GOT3 (cell line): ENCODE measurements around the gene IL27RA.
"Not testable (repeated sequence)": the region's sequence is repeated elsewhere in the genome, so short reads cannot be mapped to it uniquely, and the experiment has no call there.

ENCODE experiments used
- DNase-seq: peaks from one replicate; lab custom pipeline; 2025; ENCODE audit warnings: mixed read lengths; lab: John Stamatoyannopoulos, UW

IL27RA gene

DNA sequence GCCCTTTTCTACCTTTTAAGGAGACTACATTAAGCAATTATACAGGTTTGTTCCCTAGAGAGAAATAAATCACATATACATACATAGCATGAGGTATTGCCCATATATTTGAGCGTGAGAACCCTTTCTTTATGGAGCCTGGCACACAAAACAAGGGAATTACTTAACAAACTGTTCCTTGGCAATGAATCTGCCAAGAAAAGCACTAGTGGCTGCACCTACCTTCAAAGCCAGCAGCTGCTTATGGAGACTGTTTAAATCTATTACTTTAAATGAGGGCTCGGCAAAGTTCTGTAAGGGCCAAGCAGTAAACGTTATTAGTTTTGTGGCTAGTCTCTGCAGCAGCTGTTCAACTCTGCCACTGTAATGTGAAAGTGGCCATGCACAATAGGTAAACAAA lies 32.5 kb upstream of the IL27RA start:
- no peak for DNase-seq

DNA sequence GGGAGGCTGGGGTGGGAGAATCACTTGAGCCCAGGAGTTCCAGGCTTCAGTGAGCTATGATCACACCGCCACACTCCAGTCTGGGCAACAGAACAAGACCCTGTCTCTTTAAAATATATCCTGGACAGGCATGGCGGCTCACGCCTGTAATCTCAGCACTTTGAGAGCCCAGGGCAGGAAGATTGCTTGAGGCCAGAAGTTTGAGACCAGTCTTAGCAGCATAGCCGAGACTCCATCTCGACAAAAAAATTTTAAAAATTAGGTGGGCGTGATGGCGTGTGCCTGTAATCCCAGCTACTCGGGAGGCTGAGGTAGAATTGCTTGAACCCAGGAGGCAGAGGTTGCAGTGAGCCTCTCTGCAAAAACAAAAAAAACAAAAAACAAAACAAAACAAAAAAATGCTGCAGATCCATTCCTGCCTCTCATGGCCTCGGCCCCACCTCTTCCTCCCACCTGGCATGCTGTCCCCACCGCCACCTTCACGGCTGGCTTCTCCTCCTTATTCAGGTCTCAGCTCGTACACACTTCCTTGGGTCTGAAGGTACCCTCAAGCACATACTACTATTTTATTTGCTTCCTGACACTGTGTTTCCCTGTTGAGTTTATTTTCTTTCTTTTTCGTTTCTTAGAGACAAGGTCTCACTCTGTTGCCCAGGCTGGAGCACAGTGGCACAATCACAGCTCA lies 30.7 kb upstream of the IL27RA start:
- DNase-seq, result no peak

DNA sequence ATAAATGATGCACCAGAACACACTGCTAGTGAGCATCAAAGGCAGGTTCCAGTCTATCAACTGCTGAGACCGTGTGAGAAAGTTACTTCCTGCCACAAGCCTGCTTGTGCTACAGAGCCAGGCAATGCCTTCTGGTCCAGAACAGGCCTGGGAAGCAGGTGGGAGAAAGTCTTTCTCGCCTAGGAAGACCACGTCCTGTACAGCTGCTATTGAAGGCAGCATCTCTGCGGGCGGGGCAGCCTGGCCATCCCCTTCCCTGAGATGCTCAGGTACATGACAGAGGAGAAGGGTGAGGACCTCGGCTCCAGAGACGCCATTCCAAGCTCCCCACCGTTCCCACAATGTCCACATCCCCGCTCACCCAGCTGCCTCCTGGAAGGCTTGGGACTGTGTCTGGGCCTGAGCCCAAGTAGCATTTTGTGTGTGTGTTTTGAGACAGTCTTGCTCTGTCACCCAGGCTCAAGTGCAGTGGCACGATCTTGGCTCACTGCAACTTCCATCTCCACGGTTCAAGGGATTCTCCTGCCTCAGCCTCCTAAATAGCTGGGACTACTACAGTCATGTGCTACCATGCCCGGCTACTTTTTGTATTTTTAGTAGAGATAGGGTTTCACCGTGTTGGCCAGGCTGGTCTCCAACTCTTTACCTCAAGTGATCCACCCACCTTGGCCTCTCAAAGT lies 28.9 kb upstream of the IL27RA start:
- no peak for DNase-seq

DNA sequence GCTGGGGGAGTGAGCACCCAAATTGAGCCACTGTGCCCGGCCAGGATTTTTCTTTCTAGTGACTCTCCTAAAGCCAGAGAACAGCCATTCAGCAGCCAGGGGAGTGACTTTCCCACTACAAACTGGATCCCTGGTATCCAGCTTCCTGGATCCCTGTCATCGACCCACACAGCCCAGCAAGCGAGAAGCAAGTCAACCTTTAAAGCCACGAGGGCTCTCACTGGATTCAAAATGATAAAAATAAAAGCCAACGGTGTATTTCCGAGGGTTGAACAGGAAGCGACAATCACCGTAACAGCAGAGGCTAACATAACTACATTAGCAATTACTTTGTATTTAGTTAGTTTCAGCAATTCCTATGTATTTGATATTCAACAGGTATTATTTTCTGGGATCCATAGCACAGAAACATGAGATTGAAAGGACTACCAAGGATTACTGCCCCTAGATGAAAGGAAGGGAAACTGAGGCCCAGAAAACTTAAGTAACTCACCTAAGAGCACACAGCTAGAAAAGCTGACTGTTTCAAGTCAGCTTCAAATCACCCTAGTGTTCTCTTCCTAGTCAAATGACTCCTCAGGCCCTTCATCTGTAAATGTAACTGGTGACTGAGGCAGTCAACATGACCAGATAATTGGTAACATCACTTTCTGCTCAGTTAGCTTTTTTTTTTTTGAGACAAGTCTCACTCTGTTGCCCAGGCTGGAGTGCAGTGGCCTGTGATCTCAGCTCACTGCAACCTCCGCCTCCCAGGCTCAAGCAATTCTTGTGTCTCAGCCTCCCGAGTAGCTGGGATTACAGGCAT lies 28.1 kb upstream of the IL27RA start:
- no peak for DNase-seq

DNA sequence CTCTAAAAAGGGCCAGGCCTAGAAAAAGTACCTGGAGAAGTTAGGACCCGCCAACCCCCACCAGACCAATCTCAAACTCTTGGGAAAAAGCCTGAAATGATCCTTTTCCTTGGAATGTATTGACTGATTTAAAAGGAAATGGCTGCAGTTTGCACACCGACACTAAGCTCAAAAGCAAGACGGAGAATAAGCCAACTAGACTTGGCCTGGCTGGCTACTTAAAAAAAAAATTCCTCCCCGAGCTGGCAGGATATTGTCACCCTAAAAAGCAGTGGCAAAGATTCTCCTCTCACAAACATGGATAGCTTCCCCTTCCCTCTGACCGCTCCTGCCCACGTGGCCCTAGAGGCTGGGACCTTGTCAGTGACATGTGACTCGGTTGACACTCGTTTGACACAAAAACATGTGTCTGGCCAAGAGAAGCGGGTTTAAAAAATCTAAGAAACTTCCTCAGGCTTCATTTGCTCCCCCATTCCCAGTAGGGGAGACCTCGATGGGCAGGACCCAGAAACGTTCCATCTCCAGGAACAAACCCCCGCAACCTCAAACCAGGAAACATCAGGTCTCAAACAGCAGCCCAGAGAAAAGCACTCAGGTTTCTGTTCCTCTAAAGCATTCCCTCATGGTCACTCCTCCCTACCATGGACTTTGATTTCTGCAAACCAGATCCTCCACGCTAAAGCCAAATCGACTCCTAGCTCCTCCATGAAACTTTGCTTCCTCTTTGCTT lies 26.8 kb upstream of the IL27RA start:
- DNase-seq, result no peak

DNA sequence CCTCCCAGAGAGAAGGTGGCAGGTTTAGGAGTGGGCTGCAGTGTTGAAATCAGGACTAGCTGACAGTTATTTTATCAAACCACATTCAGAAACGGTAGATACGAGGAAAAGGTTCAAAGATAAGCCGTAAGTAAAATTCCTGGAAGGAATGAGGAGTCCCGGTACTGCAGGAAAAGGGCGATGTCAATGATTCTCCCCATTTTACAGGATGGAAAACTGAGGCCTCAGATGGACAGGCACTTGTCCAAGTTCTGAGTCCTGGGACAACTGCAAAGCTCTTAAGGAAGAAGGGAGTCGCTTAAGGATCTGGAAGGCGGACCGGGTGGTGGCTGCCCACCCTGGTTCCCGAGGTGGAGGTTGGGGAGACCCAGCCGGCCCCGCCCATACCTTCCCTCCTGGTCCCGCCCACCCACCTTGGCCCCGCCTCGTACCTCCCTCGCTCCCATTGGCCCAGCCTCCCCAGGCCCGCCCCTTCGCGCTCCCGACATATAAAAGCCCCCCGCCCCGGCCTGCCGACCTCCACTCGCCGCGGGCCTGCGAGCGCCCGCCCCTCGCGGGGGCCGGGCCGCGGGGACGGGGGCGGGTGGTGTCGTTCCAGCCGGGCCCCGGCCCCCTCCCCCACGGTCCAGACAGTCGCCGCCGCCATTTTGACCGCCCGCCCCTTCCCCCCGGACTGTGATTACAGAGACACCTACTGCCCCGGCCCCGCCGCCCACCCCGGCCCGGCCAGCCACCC lies 26.0 kb upstream of the IL27RA start:
- peak; percentile 43 for DNase-seq

DNA sequence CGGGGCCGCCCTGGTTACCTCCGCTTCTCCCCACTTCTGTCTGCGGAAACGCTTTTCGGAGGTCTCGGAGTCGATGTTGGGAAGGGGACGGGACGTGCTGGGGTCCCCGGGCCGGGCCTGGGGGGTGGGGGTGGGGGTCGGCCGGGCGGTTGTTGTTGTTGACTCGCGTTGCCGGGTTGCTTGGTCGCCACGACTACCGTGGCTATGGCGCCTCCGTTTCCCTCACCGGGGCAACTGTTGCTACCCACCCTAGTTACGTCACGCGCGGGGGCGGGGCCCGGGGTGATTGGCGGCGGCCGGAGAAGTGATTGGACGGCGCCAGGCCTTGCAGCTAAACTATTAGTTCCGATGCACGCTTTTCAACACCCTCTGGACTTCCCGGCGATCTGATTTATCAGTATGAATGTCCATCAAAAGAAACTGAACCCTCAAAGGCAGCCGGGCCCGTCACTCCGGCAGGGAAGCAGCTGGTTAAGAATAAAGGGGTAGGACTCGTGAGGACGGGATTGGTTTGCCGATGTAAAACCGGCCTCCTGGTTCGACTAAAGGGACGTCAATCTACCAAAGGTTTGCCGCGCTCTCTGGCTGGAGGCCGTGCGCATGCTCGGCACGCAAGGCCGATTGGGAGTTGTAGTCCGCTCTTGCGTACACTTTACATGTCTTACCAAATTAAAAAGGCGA lies 25.3 kb upstream of the IL27RA start, which contains the start of gene RFX1:
Gene RFX1 (minus strand): TSS at position 236 of the 681 bp plus-strand sequence. CDS start 12,477 bp downstream, outside the sequence.
- DNase-seq, result peak; percentile 97

DNA sequence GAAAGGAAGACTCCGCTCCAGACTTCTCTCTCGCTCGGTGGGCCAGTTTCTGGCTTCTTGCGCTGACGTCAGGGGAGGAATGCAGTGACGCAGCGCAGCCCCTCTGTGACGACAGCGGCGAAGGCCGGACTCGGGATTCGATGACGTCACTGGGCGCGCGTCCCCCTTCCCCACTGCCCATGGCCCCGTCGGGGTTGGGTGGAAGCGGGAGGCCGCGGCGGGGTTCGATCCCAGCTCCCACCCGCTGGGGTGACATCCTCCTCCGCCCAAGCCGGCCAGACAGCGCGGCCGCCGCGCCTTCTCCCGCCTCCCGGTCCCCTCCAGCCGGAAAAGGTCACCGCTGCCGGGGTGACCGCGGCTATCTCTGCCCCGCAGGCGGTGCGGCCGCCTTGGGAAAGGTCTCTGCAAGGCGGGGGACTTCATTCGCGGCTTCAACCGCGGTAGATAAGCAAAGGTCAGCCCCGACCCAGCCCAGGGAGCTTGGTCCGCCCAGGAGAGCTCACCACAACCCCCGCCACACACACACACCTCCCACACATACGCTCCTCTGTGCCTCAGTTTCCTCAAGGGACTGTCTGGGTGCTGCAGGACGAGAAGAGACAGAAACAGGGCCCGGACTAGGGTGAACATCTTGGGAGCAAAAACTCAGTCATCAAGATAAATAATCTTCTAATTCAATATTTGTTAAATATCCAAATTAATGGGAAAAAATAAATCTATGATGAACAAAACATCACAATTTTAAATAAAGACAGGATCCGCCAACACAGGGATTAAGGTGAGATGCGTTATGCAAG lies 24.6 kb upstream of the IL27RA start:
- peak; percentile 90 for DNase-seq

DNA sequence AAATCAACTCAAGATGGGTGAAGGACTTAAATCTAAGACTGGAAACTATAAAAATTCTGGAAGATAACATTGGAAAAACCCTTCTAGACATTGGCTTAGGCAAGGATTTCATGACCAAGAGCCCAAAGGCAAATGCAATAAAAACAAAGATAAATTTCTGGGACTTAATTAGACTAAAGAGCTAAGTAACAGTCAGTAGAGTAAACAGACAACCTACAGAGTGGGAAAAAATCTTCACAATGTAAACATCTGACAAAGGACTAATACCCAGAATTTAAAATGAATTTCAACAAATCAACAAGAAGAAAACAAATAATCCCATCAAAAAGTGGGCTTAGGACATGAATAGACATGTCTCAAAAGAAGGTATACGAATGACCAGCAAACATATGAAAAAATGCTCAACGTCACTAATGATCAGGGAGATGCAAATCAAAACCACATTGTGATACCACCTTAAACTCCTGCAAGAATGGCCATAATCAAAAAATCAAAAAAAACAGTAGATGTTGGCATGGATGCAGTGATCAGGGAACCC lies 19.1 kb upstream of the IL27RA start:
- DNase-seq, result no peak

DNA sequence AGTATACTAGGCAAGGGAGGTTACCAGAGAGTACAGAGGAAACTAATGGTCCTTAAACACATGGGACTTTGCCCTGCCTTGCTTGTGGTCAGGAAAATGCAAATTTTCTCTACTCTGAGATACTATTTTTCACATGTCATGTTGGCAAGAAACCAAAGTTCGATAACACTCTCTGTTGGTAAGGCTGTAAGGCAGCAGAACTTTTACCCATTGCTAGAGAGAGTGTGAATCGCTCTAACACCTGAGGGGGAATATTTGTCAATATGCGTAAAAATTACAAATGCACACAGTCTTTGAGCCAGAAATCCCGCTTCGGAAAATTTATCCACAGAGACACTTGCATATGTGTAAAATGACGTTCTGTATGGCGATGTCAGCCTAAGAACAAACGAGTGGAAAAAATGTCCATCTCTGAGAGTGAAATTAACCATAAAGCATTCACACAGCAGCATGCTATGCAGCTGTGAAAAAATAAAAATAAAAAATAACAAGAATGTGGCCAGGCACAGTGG lies 16.0 kb upstream of the IL27RA start:
- no peak for DNase-seq

DNA sequence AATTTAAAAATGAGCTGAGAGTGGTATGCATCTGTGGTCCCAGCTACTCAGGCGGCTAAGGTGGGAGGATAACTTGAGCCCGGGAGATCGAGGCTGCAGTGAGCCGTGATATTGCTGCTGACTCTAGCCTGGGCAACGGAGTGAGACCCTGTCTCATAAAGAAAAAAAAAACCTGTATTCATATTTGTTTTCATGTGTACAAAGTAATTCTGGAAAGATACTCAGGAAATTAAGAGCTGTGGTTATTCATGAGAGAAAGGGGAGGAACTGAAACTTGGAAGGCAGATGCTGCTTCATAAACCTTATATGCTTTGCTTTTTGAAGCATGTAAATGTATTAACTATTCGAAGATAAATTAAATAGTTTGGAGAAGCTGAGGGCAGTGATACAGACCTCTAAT lies 12.5 kb upstream of the IL27RA start:
- no peak for DNase-seq

DNA sequence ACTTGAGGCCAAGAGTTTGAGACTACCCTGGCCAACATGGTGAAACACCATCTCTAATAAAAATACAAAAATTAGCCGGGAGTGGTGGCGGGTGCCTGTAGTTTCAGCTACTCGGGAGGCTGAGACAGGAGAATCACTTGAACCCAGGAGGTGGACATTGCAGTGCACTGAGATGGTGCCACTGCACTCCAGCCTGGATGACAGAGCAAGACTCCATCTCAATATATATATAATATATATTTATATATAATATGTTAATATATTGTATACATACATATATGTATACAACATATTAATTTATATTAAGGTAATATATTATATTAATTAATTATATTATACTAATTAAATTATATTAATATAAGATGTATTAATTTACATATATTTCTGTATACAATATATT lies 11.8 kb upstream of the IL27RA start:
- not testable (repeated sequence) for DNase-seq

DNA sequence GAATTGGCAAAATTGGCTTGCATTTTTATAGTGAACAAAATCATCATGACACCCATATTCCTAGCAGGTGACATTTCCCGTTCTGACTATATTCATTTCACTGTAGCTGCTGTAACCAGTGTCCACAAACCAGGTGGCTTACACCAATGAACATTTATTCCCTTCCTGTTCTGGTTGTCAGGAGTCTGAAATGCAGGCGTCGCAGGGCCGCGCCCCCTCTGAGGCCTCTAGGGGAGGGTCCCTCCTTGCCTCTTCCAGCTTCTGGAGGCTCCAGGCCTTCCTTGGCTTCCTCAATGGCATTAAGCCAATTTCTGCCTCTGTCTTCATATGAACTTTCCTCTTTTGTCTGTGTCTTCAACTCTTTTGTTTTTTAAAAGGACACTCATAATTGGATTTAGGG lies 10.1 kb upstream of the IL27RA start:
- no peak for DNase-seq

DNA sequence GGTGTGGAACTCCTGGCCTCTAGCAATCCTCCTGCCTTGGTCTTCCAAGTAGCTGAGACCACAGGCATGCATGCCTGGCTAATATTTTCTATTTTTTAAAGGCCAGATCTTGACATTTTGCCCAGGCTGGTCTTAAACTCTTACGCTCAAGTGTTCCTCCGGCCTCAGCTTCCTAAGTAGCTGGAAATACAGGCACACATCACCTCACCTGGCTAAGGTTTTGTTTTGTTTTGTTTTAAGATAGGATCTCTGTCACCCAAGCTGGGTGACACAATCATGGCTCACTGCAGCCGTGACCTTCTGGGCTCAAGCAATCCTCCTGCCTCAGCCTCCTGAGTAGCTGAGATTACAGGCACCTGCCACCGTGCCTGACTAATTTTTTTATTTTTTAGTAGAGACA lies 9.1 kb upstream of the IL27RA start:
- no peak for DNase-seq

DNA sequence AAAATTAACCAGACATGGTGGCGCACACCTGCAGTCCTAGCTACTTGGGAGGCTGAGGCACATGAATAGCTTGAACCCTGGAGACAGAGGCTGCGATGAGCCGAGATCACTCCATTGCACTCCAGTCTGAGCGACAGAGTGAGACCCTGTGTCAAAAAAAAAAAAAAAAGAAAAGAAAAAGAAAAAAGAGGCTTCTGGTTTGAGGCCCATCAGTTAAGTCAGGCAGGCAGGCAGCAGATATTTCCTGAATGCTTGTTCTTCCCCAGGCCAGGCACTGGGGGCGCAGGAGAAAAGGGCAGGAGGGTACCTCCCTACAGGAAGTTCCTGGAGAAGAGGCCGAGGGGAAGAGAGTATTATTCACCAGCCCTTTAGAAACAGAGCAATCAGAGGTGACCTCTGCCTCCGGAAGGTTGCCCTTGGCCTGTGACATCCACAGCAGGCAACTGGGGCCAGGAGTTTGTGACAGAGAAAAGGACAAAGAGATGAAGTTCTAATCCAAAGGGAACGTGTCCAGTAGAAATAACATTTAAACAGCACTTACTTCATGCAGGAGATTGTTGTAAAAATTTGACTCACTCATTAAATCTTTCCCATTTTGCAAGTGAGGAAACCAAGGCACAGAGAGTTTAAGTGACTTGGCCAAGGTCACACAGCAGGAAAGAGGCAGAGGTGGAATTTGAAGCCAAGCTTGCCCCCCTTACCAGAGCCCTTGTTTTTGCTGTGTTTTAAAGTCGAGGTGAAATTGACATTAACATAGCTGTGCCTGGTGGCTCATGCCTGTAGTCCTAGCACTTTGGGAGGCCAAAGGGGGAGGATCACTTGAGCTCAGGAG lies 7.9 kb upstream of the IL27RA start:
- no peak for DNase-seq

DNA sequence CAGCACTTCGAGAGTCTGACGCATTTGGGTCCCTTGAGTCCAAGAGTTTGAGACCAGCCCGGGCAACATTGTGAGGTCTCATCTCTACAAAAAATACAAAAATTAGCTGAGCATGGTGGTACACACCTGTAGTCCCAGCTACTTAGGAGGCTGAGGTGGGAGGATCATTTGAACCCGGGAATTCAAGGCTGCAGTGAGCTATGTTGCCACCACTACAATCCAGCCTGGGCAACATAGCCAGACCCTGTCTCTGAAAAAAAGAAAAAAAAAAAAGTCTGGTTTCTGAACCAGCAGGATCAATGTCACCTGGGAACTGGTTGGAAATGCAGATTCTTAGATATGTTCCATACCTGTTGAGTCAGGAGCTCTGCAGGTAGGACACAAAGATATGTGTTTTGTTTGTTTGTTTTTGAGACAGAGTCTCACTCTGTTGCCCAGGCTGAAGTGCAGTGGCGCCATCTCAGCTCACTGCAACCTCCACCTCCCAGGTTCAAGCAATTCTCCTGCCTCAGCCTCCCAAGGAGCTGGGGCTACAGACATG lies 4.8 kb upstream of the IL27RA start:
- DNase-seq, result not testable (repeated sequence)

DNA sequence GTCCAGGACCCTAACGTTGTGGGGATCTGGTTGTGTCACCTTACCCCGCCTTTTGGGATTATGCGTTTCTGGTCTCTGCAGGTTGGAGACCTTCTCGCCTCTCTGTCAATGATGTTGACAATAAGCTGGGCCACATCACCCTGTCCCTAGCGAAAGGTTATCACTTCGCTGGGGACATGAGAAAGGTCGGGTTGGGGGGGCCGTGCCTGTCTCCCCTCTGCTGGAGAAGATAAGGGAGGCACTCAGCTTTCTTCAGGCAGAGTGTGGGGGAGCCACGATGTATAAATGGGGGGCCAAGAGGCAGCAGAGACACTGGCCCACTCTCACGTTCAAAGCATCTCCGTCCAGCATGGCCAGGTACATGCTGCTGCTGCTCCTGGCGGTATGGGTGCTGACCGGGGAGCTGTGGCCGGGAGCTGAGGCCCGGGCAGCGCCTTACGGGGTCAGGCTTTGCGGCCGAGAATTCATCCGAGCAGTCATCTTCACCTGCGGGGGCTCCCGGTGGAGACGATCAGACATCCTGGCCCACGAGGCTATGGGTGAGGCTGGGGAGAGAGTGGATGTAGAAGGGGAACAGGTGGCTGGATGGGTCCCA lies 3.6 kb upstream of the IL27RA start, which contains the start of gene RLN3:
Gene RLN3 (plus strand): TSS at position 293 of the 595 bp plus-strand sequence. CDS start 57 bp downstream, at position 350.
- DNase-seq, result no peak

DNA sequence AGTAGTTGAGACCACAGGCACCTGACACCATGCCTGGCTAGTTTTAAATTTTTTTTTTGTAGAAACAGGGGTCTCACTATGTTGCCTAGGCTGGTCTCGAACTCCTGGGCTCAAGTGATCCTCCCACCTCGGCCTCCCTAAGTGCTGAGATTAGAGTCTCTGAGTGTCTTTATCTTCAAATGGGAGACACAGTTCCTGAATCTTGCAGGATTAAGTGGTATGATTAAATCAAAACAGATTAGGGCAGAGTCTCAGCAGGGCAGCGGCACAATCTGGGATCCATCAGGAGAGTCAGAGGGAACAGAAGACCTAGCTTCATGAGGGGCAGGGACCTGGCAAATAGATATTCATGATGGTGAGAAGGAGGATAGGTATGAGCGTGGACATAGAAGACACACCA lies 2.7 kb upstream of the IL27RA start:
- no peak for DNase-seq
